ENCODE measurements around the gene TBL1X.

DNA sequence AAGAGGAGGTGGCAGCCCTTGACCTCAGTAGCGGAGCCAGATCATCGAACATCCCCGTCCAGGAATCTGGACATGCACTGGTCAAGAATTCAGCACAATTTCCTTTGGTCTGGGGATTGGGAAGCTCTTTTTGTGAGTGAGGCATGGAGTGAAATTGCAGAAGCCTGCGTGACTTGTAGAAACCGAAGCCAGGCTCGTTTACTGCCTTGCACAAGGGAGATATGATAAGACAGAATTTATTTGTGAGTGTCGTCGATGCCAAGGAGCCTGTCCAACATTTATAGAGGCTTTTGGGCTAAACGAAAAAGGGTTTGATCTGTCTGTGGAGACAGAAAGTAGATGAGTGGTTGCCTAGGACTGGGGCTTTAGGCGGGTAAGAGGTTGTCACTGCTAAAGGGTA is 50.6 kb downstream of the TBL1X start:
- TF ChIP-seq CTCF (IDR thresholded peaks at IDR 0.05) (no peak), POLR2AphosphoS5 (IDR thresholded peaks at IDR 0.05) (no peak), EP300 (IDR thresholded peaks at IDR 0.05) (no peak), POLR2A (IDR thresholded peaks at IDR 0.05) (no peak)
